Thyroid gland (tissue), 4 donors: Measurements from ENCODE around the gene VWF.

Source experiments
- POLR2A ChIP-seq, 2 donors: fragments of 450-650 bp; IDR thresholded peaks; one replicate each; pipeline ENCODE4 v1.6.1; 2017; ENCODE audit warnings: antibody characterized with exemption in 2 of 2, mild to moderate bottlenecking in 2 of 2, moderate library complexity in 1 of 2
- TF ChIP-seq, protein P1 (sequence below), 6 experiments: fragments of 200-600 bp in 3 of 6; fragments of 450-650 bp in 3 of 6; sonication (generic) in 3 of 6; IDR thresholded peaks; one replicate each; pipeline ENCODE4 v1.5.1; 2016 to 2019; ENCODE audit warnings: antibody characterized with exemption in 6 of 6, mild to moderate bottlenecking in 2 of 6, inconsistent platforms in 1 of 6, moderate library complexity in 1 of 6

- no peak for TF ChIP-seq POLR2A (IDR thresholded peaks at IDR 0.05)
- TF ChIP-seq, protein P1, sequence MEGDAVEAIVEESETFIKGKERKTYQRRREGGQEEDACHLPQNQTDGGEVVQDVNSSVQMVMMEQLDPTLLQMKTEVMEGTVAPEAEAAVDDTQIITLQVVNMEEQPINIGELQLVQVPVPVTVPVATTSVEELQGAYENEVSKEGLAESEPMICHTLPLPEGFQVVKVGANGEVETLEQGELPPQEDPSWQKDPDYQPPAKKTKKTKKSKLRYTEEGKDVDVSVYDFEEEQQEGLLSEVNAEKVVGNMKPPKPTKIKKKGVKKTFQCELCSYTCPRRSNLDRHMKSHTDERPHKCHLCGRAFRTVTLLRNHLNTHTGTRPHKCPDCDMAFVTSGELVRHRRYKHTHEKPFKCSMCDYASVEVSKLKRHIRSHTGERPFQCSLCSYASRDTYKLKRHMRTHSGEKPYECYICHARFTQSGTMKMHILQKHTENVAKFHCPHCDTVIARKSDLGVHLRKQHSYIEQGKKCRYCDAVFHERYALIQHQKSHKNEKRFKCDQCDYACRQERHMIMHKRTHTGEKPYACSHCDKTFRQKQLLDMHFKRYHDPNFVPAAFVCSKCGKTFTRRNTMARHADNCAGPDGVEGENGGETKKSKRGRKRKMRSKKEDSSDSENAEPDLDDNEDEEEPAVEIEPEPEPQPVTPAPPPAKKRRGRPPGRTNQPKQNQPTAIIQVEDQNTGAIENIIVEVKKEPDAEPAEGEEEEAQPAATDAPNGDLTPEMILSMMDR (IDR thresholded peaks at IDR 0.05), result no peak
Measured at GRCh38 chr12:5912011-5912410, 212.5 kb downstream of the VWF start.
